Testis (tissue), 2 donors: ENCODE results near the gene TM9SF4.

Experiments
- POLR2A ChIP-seq: fragments of 450-650 bp; IDR thresholded peaks from one replicate; pipeline ENCODE4 v1.6.1; 2017; ENCODE audit warnings: antibody characterized with exemption, mild to moderate bottlenecking, moderate library complexity
- TF ChIP-seq, protein P1 (sequence below), 3 experiments: fragments of 450-650 bp in 2 of 3; fragments of 200-600 bp in 1 of 3; sonication (generic) in 1 of 3; IDR thresholded peaks; one replicate each; pipeline ENCODE4 v1.5.1; 2016 to 2019; ENCODE audit warnings: antibody characterized with exemption in 3 of 3, mild to moderate bottlenecking in 2 of 3, moderate library complexity in 1 of 3

DNA sequence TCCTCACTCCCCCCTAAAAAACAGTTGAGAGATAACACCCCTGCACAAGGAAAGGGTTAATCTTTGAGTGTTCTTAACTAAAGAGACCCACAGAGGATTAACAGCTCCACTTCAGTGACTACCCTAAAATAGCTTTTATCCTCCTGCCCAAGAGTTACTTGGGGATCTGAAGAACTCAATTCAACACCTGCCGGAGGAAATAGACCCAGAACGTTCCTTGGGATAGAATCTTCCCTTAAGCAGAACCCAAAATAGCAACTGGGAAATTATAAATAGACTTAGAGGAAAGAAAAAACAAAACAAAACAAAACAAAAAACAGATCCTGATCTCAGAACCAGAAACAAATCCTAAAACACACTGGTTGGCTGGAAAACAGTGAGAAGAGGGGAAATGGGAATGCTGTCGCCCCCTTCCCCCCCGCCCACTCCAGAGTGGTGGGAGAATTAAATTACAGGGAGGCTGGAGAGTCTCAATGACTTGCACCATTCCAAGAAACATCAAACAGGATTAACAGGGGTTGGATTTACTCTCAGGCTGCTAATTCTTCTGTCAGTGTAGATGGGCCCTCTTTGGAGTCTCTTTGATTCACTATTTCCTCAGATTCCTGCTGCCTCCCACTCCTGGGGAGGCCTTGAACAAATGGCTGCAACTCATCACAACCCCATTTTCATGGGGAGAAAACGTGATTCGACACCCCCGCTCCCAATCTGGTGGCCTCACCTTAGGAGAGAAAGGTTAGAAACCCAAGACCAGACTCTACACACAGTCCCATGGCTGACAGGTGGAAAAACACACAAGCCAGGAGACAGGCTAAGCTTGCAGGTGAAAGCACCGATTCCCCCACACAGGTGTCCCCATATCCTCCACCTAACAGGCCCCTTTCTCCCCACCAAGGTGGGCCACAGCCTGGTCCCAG is 96.6 kb downstream of the TM9SF4 start:
- TF ChIP-seq, protein P1, sequence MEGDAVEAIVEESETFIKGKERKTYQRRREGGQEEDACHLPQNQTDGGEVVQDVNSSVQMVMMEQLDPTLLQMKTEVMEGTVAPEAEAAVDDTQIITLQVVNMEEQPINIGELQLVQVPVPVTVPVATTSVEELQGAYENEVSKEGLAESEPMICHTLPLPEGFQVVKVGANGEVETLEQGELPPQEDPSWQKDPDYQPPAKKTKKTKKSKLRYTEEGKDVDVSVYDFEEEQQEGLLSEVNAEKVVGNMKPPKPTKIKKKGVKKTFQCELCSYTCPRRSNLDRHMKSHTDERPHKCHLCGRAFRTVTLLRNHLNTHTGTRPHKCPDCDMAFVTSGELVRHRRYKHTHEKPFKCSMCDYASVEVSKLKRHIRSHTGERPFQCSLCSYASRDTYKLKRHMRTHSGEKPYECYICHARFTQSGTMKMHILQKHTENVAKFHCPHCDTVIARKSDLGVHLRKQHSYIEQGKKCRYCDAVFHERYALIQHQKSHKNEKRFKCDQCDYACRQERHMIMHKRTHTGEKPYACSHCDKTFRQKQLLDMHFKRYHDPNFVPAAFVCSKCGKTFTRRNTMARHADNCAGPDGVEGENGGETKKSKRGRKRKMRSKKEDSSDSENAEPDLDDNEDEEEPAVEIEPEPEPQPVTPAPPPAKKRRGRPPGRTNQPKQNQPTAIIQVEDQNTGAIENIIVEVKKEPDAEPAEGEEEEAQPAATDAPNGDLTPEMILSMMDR (IDR thresholded peaks at IDR 0.05) = no peak
- TF ChIP-seq POLR2A = no peak
